IPS-NIHi7 (cell line): ENCODE data around the gene CC2D2A.

ENCODE experiments used
- DNase-seq: peaks from one replicate; pipeline ENCODE4 v3.0.0; 2012; ENCODE audit warnings: mixed read lengths; ENCODE audit errors: extremely low spot score

The CC2D2A gene

GRCh38 chr4:15469402-15470127 lies at the start of gene CC2D2A:
Gene CC2D2A (plus strand): TSS chr4:15469882. CDS start chr4:15475933, 6,051 bp downstream.
- DNase-seq: peak; percentile 42

- no peak for DNase-seq
Measured at GRCh38 chr4:15420642-15421041, 49.0 kb upstream of the CC2D2A start.

- DNase-seq: no peak
Measured at GRCh38 chr4:15423285-15423711, 46.4 kb upstream of the CC2D2A start.

GRCh38 chr4:15425520-15425919 lies 44.2 kb upstream of the CC2D2A start:
- DNase-seq: no peak

DNA sequence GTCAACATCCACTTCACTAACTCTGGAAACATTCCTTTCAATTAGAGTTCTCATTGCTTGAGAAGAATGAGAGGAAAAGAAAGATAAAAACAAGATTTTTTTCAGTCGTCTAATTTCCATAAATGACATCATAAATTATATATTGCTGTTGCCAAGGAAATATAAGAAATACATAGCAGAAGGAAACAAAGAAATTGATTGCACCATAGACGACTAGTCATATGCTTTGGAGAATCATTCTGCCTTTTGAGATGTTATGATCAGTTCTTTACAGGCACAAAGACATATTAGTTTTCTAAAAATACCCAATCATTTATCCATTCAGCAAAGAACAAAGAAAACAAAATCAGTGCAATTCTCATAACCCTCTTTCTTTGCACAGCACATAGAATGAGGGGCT lies 42.5 kb upstream of the CC2D2A start:
- no peak for DNase-seq

DNA sequence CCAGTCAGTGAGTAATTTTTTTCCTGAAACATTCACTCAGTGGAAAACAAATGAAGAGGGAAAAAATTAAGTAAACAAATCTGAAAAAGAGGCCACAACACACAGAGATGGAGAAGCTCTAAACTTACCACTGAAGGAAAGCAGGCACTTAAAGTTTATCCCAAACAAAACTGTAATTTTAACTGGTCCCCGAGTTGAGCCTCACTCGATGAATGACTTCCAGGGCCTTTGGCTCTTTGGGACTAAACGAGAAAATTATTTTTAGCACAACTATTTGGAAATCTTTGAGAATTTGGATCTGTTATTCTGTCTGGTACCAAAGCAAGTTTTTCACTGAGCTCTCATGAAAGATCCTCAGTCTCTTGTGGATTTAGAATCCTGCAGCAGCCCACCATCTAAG lies 42.0 kb upstream of the CC2D2A start, which contains the start of gene C1QTNF7:
C1QTNF7 (plus strand) TSS at position 333 of the 400 bp plus-strand sequence. CDS start 7,711 bp downstream, outside the sequence.
- DNase-seq: no peak

- no peak for DNase-seq
Measured at GRCh38 chr4:15428611-15429010, 41.1 kb upstream of the CC2D2A start.

- no peak for DNase-seq
Measured at GRCh38 chr4:15434091-15434490, 35.6 kb upstream of the CC2D2A start.

DNA sequence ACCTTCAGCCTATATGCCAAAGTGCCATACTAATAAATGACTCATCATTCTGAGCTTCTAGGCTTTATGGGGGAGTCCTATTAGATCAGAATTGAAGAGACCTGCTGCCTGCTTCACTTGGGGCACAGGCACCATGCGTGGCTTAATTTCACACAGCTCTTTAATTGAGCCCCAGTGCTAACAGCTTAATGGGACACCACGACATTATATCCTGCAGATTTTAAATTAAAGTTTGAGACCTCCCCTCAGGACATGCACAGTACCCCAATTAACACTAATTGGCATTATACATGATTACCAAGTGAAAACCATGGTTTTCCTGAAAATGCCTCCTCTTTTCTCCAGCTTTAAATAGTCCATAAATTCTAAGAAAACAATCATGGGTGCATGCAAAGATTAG lies 35.0 kb upstream of the CC2D2A start:
- DNase-seq: no peak

DNA sequence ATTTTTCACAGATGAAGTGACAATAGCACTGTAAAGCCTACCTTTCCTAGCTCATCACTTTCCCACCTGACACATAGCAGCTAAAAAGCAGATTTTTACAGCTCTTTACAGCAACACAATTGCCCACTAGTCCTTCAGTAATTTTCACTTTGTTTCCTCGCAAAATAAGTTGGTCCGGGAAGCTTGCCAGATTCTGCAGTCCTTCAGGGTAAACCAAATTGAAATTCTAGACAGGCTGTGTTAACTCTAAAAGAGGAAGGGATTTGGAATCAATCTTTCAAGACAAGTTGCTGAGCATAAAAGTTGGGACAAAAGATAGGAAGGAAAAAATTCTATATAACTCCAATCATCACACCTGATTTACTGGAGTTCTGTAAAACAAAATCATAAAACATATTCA lies 33.2 kb upstream of the CC2D2A start:
- DNase-seq: no peak

GRCh38 chr4:15438939-15439524 lies 30.6 kb upstream of the CC2D2A start:
- DNase-seq: no peak

GRCh38 chr4:15443371-15444160 lies 26.1 kb upstream of the CC2D2A start:
- DNase-seq: no peak

- DNase-seq: no peak
Measured at GRCh38 chr4:15444276-15444675, 25.4 kb upstream of the CC2D2A start.

DNA sequence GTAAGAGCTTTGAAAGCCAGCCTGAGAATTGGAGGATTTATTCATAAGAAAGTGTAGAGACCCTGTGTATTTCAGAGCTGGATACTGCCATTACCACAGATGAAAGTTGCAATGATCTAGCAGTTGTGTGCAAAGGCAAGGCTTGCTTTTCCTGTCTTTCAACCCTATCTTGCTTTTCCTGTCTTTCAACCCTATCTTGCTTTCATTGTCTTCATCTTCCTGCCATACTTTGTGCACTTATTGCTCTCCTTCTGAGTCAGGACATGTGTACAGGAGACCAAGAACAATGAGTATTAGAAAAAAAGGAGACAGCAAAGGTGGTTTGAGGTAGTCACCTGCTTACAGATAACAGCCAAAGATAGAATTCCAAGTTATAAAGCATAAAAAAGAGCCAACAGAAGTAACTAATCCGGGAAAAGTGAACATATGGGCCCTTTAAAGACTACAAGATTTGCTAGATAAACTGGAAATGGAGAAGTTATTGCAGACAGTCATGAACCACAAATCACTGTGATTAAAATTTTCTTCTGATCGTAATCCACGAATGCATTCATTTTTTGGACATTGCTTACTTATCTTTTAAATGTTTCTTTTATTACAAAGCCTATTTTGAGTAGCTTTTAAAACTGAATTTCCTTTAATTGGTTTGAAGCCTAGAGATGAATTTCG lies 24.7 kb upstream of the CC2D2A start:
- DNase-seq: no peak

GRCh38 chr4:15451181-15451865 lies 18.4 kb upstream of the CC2D2A start:
- DNase-seq: no peak

DNA sequence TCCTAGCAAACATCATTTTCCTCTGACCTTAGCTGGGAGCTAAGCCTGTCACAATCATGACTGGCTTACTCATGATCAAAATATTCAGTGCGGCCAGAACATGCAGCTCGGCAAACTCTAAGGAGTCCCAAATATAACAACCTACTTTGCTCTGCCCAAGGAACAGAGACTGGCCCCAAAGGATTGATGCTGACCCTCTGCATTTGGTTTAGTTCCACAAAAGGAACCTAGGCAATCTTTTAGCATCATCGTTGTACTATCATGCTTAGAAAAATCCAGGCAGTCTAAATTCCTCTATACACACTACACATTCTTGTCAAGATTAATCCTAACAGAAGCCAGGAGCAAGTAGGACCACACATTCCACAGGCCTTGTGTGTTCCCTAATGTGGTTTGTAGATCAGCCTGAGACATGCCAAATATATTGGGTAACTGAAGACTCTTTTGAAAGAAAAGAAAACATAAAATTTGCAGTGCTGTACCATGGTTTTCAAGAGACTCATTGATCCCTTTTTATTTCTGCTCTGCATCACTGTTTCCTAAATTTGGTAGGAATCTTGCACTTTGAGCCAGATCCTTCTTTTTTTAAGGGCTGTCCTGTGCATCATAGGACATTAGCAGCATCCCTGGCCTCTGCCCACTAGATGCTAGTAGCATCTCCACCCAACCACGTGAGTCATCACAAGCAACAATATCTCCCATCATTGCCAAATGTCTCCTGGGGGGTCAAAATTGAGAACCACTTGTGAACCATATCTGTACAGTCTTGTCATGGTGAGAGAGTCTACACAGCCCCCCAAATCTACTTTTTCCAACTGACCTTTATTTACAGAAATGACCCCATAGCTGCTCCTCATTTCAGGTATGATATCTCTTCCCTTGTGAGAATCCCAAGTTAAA lies 17.6 kb upstream of the CC2D2A start:
- DNase-seq: no peak

DNA sequence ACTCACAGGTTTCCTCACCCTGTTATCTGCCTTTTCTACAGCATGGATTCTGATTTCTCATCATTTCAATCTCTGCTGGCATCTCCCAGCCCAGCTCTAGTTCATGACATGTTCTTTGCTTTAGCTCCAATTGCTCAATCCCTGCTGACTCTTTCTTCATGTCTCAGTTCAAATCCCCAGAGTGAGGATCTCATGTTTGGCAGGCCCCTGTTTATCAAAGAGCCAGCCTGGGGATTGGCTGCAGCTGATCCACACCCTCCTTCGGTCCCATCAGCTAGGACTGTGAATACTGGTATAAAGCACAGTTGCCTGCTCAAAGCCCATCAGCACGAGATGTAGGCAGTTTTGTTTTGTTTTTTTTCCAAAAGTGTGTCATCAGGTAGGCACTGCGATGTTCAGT lies 14.4 kb upstream of the CC2D2A start:
- no peak for DNase-seq

- DNase-seq: peak; percentile 50
Measured at GRCh38 chr4:15457406-15458201, 12.1 kb upstream of the CC2D2A start.

DNA sequence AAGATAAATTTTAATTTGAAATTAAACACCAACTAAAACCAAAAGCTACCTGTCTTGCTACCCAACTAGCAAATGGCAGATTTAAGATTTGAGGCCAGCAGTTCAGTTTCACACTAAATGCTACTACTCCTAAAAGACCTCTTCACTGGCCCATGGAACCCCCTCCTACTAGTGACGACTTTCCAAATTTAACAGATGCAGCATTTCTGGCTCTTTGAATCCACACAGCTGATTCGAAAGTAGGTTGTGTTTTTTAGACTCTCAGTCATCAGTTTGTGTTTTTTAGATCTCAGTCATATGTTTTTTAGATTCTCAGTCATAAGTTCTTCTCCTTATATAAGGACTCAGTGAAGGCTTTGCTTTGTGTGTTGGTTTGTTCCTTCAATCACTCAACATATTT lies 11.1 kb upstream of the CC2D2A start:
- DNase-seq: no peak

DNA sequence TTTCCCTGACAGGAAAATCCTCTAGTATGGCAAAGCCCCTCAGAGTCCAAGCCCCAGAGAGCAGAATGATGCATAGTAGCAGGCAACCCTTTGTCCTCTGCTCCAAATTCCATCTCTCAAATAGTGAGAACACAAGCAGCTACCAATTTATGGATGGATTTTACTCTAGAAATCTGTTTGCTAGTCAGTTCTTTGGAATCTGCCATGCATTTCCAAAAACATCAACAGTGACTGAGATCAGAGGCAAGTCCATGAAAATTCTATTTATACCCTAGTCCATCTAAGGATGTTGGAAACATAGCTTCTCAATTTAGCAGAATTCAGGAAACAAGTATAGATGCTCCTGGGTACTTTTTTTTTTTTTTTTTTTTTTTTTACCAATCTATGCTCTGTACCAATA lies 10.0 kb upstream of the CC2D2A start:
- DNase-seq: no peak
